ENCODE results near the gene CBLB.

DNA sequence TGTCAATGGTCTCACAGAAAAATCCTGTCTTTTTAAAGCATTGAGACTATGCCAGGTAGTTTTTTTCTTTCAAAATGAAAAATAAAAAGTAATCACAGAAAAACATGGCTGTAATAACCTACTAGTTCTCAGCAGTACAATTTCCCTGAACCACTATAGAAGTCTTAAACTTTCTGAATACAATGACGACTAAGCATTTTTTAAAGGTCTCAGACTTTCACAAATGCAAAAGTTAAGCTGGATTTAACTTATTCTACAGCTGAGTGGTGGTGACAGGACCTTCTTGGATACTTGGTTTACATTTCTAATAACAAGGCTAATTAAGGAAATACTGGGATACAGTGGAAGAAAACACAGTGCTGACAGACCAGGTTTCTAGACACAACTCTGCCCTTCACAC lies 81.8 kb downstream of the CBLB start:
- TF ChIP-seq ZFHX2 (tag by site-specific recombination; conservative IDR thresholded peaks at IDR 0.05) (no peak), GLI4 (tag by site-specific recombination; IDR thresholded peaks at IDR 0.05) (no peak), ELK4 (IDR thresholded peaks at IDR 0.05; ENCODE audit: borderline replicate concordance, low read depth, low read length) (no peak), HOXD13 (CRISPR knock-in tag; IDR thresholded peaks at IDR 0.05; ENCODE audit: borderline replicate concordance) (no peak), ZNF488 (tag by site-specific recombination; IDR thresholded peaks at IDR 0.05) (no peak), KLF16 (tag by site-specific recombination; IDR thresholded peaks at IDR 0.05) (no peak), SCRT1 (tag by site-specific recombination; IDR thresholded peaks at IDR 0.05; ENCODE audit: borderline replicate concordance) (no peak), ZNF571 (tag by site-specific recombination; IDR thresholded peaks at IDR 0.05) (no peak)
- TF ChIP-seq, protein P1, sequence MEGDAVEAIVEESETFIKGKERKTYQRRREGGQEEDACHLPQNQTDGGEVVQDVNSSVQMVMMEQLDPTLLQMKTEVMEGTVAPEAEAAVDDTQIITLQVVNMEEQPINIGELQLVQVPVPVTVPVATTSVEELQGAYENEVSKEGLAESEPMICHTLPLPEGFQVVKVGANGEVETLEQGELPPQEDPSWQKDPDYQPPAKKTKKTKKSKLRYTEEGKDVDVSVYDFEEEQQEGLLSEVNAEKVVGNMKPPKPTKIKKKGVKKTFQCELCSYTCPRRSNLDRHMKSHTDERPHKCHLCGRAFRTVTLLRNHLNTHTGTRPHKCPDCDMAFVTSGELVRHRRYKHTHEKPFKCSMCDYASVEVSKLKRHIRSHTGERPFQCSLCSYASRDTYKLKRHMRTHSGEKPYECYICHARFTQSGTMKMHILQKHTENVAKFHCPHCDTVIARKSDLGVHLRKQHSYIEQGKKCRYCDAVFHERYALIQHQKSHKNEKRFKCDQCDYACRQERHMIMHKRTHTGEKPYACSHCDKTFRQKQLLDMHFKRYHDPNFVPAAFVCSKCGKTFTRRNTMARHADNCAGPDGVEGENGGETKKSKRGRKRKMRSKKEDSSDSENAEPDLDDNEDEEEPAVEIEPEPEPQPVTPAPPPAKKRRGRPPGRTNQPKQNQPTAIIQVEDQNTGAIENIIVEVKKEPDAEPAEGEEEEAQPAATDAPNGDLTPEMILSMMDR (tag by site-specific recombination; IDR thresholded peaks at IDR 0.05) = no peak
- TF ChIP-seq, protein P2, sequence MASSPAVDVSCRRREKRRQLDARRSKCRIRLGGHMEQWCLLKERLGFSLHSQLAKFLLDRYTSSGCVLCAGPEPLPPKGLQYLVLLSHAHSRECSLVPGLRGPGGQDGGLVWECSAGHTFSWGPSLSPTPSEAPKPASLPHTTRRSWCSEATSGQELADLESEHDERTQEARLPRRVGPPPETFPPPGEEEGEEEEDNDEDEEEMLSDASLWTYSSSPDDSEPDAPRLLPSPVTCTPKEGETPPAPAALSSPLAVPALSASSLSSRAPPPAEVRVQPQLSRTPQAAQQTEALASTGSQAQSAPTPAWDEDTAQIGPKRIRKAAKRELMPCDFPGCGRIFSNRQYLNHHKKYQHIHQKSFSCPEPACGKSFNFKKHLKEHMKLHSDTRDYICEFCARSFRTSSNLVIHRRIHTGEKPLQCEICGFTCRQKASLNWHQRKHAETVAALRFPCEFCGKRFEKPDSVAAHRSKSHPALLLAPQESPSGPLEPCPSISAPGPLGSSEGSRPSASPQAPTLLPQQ (tag by site-specific recombination; IDR thresholded peaks at IDR 0.05) = no peak

All from HEK293 (cell line).